ENCODE measurements around the gene METTL6.
"Not testable (repeated sequence)": the region's sequence is repeated elsewhere in the genome, so short reads cannot be mapped to it uniquely, and the experiment has no call there.

The METTL6 gene

GRCh38 chr3:15380980-15381890 lies 46.1 kb downstream of the METTL6 start:
- no peak for ATAC-seq
- Mint-ChIP-seq H3K27me3 (no peaks in the 10 kb centered on the region), H3K36me3 (ENCODE audit: low read depth) (no peaks in the 10 kb centered on the region), H3K4me1 (peaks cover 19% of the 10 kb centered on the region), H3K9me3 (no peaks in the 10 kb centered on the region), H3K4me3 (no peak overlapping the region), H3K27ac (no peak overlapping the region)
- DNase-seq, result no peak

DNA sequence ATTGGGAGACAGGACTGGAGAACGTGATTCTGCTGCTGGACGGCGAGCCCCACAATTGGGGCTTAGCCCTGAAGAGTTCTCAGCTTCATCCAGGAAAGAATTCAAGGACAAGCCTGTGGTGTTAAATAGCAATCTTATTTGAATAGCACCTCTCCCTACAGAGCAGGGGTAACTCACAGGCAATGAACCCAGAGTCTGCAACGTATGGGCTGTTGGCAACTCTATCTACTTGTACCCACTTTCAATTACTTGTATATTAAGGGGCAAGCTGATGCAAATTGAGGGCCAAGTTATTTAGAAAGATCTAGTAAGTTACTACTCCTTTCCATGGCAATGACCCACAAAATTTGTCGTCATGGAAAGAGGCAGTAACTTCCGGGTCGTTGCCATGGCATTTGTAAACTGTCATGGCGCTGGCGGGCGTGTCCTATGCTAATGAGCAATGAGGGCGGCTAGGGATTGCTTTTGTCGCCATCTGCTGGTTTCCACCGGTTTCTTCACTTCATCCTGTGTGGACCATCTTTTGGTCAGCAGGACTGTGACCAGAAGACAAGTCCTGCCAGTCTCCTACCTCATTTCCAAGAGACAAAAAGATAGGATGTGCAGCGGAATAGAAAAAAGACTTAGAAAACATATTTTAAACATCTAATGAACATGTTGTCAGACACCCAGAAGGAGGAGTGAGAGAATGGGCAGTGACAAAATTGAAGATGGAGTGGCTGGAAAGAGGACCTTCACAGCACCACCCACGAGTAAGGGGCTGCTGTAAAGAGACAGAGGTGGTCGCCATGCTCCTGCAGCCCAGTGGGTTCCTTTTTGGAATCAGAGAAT lies 49.2 kb downstream of the METTL6 start:
- H3K27ac Mint-ChIP-seq, result peak overlapping the region; percentile 82
- H3K36me3 Mint-ChIP-seq (ENCODE audit: low read depth), result no peaks in the 10 kb centered on the region
- H3K4me3 Mint-ChIP-seq, result no peak overlapping the region
- peak; percentile 93 for DNase-seq
- peaks cover 18% of the 10 kb centered on the region for H3K4me1 Mint-ChIP-seq
- ATAC-seq, result peak; percentile 97
- no peaks in the 10 kb centered on the region for H3K9me3 Mint-ChIP-seq
- no peaks in the 10 kb centered on the region for H3K27me3 Mint-ChIP-seq

DNA sequence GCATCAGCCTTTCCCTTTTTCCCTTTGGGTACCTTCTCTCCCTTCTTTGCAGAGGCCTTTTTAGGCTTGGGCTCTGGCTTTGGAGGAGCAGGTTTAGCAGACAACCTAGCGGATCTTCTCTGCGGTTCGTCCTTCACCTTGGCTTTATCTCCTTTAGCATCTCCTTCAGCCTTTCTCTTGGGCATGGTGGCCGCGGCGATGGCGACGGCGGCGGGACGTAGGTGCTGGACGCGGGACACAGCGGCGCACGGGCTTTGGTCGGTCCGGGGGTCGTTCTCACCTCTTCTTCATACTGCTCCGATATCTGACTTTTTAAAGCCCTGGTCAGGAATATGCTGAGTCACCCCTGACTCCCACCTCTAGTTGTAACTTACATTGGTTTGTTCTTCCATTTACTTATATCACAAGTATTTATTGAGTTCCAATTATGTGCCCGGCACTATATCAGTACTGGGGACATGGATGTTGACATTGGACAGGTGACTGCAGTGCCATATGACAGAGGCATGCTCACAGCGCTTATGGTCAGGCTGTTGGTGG lies 51.8 kb downstream of the METTL6 start:
- no peak for ATAC-seq
- Mint-ChIP-seq H3K27ac (no peak overlapping the region), H3K36me3 (ENCODE audit: low read depth) (no peaks in the 10 kb centered on the region), H3K9me3 (no peaks in the 10 kb centered on the region), H3K27me3 (no peaks in the 10 kb centered on the region), H3K4me1 (peaks cover 15% of the 10 kb centered on the region), H3K4me3 (no peak overlapping the region)
- DNase-seq, result no peak

DNA sequence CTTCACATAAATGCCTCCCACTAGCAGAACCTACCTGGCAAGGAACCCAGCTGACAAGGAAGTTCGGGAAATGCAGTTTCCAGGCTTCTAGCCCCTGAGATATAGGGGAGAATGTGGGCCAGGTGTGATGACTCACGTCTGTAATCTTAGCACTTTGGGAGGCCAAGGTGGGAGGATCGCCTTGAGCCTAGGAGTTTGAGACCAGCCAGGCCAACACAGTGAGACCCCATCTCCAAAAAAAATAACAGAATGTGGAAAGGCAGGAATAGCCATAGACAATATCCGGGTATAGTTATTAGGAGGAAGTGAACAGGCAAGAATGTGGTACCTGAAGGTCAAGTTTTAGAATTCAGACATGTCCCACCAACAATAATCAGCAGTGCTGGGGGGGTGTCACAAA lies 54.4 kb downstream of the METTL6 start:
- Mint-ChIP-seq H3K27me3 (no peaks in the 10 kb centered on the region), H3K4me3 (no peak overlapping the region), H3K36me3 (ENCODE audit: low read depth) (no peaks in the 10 kb centered on the region), H3K4me1 (peaks cover 14% of the 10 kb centered on the region), H3K27ac (no peak overlapping the region), H3K9me3 (no peaks in the 10 kb centered on the region)
- ATAC-seq (no peak), DNase-seq (no peak)

DNA sequence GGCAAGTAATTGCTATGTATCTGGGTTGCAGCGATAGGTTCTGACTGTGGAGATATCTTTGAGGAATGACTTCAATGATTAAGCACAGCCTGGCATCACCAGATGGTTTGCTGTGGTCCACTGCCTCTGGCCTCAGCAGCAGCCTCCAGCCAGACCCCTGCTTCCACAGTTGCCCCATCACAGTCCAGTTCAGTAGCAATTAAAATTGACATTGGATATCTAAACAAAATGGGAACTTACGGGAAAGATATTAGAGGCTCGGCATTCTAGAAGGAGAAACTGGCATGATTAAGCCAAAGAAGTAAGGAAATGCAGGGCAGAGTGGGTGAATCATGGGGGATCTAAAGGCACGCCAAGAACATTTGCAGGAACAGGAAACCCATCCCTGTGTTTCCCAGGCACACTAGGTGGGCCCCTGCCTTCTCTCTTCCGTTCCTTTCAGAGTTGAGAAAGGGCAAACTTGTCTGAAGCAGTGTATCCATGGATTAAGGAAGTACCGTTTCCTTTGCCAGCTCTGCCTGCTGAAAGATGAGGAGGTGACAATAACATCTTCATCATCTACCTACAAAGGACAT lies 58.7 kb downstream of the METTL6 start:
- H3K4me1 Mint-ChIP-seq, result peaks cover 15% of the 10 kb centered on the region
- no peaks in the 10 kb centered on the region for H3K9me3 Mint-ChIP-seq
- H3K4me3 Mint-ChIP-seq, result no peak overlapping the region
- ATAC-seq, result no peak
- H3K27me3 Mint-ChIP-seq, result peaks cover 1% of the 10 kb centered on the region
- no peaks in the 10 kb centered on the region for H3K36me3 Mint-ChIP-seq (ENCODE audit: low read depth)
- DNase-seq, result no peak
- H3K27ac Mint-ChIP-seq, result no peak overlapping the region

DNA sequence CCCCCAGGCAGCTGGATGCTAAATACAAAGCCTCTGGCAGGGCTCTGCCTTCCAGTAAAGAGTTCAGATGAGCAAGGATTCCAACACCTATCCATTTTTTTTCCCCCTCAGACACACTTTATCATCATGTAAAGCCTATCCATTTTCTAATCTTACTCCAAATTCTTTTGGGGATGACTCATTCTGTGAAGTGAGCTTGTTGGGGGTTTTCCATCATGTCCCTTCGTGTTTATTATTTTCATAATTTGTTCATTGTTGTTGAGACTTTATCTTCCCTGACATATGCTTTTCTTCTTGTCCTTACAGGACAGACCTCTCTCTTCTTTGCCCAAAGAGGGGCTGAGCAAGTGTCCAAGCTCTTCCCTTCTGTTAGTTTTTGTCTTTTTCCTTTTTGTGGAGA lies 60.3 kb downstream of the METTL6 start:
- Mint-ChIP-seq H3K4me1 (peaks cover 24% of the 10 kb centered on the region), H3K27ac (no peak overlapping the region), H3K9me3 (no peaks in the 10 kb centered on the region), H3K27me3 (peaks cover 4% of the 10 kb centered on the region), H3K4me3 (no peak overlapping the region), H3K36me3 (ENCODE audit: low read depth) (no peaks in the 10 kb centered on the region)
- ATAC-seq (no peak), DNase-seq (no peak)

DNA sequence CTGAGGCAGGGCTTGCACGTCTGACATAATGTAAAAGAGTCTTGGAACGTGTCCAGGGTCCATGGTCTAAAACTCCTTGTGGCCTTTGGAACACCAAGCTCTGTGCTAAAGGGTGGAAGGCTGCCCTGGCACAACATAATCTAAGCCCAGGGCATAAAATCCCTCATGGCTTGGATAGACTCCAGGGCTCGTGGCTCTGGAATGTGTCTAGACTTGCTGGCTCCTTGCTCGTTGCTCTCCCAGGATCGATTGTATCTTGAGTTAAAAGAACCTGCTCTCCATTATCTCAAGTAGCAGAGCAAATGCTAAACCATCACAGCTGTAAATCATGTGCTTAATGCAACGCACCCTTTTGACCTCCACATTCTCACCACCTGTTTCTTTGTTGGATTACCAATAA lies 63.3 kb downstream of the METTL6 start:
- H3K27me3 Mint-ChIP-seq; H3K9me3 Mint-ChIP-seq; DNase-seq; H3K36me3 Mint-ChIP-seq (ENCODE audit: low read depth); ATAC-seq; H3K4me3 Mint-ChIP-seq; H3K27ac Mint-ChIP-seq: not testable (repeated sequence)
- peaks cover 46% of the 10 kb centered on the region for H3K4me1 Mint-ChIP-seq

- Mint-ChIP-seq H3K27me3 (peaks cover 3% of the 10 kb centered on the region), H3K27ac (peak overlapping the region; percentile 81), H3K4me1 (peaks cover 43% of the 10 kb centered on the region), H3K36me3 (ENCODE audit: low read depth) (no peaks in the 10 kb centered on the region), H3K9me3 (no peaks in the 10 kb centered on the region), H3K4me3 (peak overlapping the region; percentile 13)
- ATAC-seq (peak; percentile 91), DNase-seq (peak; percentile 54)
Measured at GRCh38 chr3:15361494-15362214, 65.7 kb downstream of the METTL6 start.

DNA sequence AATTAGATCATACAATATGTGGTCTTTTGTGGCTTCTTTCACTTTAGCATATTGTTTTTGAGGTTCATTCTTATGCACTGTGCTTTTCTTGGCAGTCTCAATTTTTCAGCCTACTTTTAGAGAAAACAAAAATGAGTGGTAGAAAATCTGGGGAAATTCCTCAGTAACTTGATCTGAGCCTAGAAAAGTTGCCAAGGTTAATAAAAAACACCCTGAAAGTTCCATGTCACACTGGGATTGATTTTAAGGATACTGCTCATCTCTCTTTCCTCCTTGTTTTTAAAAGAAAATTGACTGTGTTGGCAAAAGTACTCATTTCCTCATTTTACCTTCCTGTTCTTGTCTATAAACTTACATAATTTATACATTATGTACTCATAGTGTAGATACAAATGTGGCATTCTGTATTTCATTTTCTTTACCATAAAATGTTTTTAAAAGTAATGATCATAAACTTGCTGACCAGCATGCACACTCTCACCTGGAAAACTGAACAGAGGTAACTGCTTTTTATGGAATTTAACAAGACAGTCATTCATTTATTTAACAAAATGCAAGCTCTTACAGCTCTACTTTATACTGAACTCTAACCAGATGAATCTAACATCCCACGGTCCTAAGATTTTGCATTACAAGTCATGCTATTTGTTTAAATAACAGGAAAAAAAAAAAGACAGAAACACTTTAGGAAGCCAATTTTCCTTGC lies 66.4 kb downstream of the METTL6 start:
- peak overlapping the region; percentile 13 for H3K4me3 Mint-ChIP-seq
- H3K27ac Mint-ChIP-seq, result peak overlapping the region; percentile 81
- peaks cover 49% of the 10 kb centered on the region for H3K4me1 Mint-ChIP-seq
- DNase-seq (no peak), ATAC-seq (no peak)
- no peaks in the 10 kb centered on the region for H3K9me3 Mint-ChIP-seq
- peaks cover 3% of the 10 kb centered on the region for H3K27me3 Mint-ChIP-seq
- H3K36me3 Mint-ChIP-seq (ENCODE audit: low read depth), result no peaks in the 10 kb centered on the region
